PC-3 (cell line): ENCODE measurements around the gene OR2A25. TPM values are rescaled to one million over a fixed set of nuclear protein-coding genes. Genes with fewer than 3 reads are reported as not detected.

Source experiments
- ATAC-seq: fragments of 200-7000 bp; cut with Tn5 transposase; 2 replicates; pipeline ENCODE4 v1.9.1; 2020; ENCODE audit warnings: mild to moderate bottlenecking, moderate library complexity
- BruUV-seq: library from RNA; stranded (reverse); fragments of 400-500 nt; replicated peaks from 2 replicates; lab custom pipeline; 2021; lab: Mats Ljungman, UMichigan
- CTCF ChIA-PET: fragments of 300-600 bp; sonication (Branson Sonifier 250); formaldehyde crosslinking; loops from one replicate; lab custom pipeline; 2022; ENCODE audit warnings: antibody characterized with exemption; lab: Charles Lee
- POLR2A ChIA-PET: fragments of 300-600 bp; sonication (Branson Sonifier 250); formaldehyde crosslinking; loops from one replicate; lab custom pipeline; 2022; ENCODE audit warnings: antibody characterized with exemption; ENCODE audit not compliant: unreplicated experiment; lab: Charles Lee
- DNase-seq: peaks from one replicate; pipeline ENCODE4 v3.0.0-alpha.2; 2015
- H2AFZ ChIP-seq: fragments of 300-600 bp; sonication (generic); 2 replicates; pipeline ENCODE4 v1.6.0; 2016; ENCODE audit warnings: antibody characterized with exemption, low read length
- H3F3A ChIP-seq: fragments of 300-600 bp; sonication (generic); one replicate; pipeline ENCODE4 v1.6.0; 2017; ENCODE audit warnings: antibody characterized with exemption, low read length, control low read depth, mild to moderate bottlenecking; ENCODE audit not compliant: unreplicated experiment
- H3K27ac ChIP-seq: fragments of 300-600 bp; sonication (generic); 2 replicates; pipeline ENCODE4 v1.5.1; 2016; ENCODE audit warnings: mild to moderate bottlenecking, low read length
- H3K27me3 ChIP-seq: fragments of 300-600 bp; sonication (generic); 2 replicates; pipeline ENCODE4 v1.6.1; 2016; ENCODE audit warnings: low read length, mixed read lengths
- H3K36me3 ChIP-seq: fragments of 300-600 bp; sonication (generic); 2 replicates; pipeline ENCODE4 v1.6.1; 2016; ENCODE audit warnings: low read depth, mixed run types, low read length, mixed read lengths
- H3K4me1 ChIP-seq: fragments of 300-600 bp; sonication (generic); 2 replicates; pipeline ENCODE4 v1.5.1; 2016; ENCODE audit warnings: low read length; ENCODE audit not compliant: insufficient read depth
- H3K4me2 ChIP-seq: fragments of 300-600 bp; sonication (generic); 2 replicates; pipeline ENCODE4 v1.6.0; 2016; ENCODE audit warnings: low read length
- H3K4me3 ChIP-seq: fragments of 300-600 bp; sonication (generic); 2 replicates; pipeline ENCODE4 v1.5.1; 2016; ENCODE audit warnings: mild to moderate bottlenecking, low read length, mixed read lengths
- H3K79me2 ChIP-seq: fragments of 300-600 bp; sonication (generic); 2 replicates; pipeline ENCODE4 v1.6.1; 2017; ENCODE audit warnings: low read length, mixed read lengths
- H3K9ac ChIP-seq: fragments of 300-600 bp; sonication (generic); 2 replicates; pipeline ENCODE4 v1.6.0; 2016; ENCODE audit warnings: mild to moderate bottlenecking, low read length
- H3K9me2 ChIP-seq: fragments of 300-600 bp; sonication (generic); replicated peaks from 2 replicates; pipeline ENCODE4 v1.6.1; 2016; ENCODE audit warnings: mixed run types, low read length, mixed read lengths
- H3K9me3 ChIP-seq: fragments of 300-600 bp; sonication (generic); 2 replicates; pipeline ENCODE4 v1.6.1; 2016; ENCODE audit warnings: low read length, mixed read lengths
- H4K20me1 ChIP-seq: fragments of 300-600 bp; sonication (generic); 2 replicates; pipeline ENCODE4 v1.6.1; 2016; ENCODE audit warnings: low read length, mixed read lengths
- EZH2 ChIP-seq: fragments of 300-600 bp; sonication (generic); IDR thresholded peaks from one replicate; pipeline ENCODE4 v1.6.1; 2017; ENCODE audit warnings: antibody characterized with exemption, mild to moderate bottlenecking, low read length; ENCODE audit not compliant: unreplicated experiment
- EZH2phosphoT487 ChIP-seq: fragments of 300-600 bp; sonication (generic); IDR thresholded peaks from 2 replicates; pipeline ENCODE4 v1.6.1; 2018; ENCODE audit warnings: mild to moderate bottlenecking, antibody characterized with exemption, low read length, borderline replicate concordance
- intact Hi-C: fragments of 100-400 bp; cut with micrococcal nuclease; formaldehyde crosslinking; loops from 2 replicates; pipeline ENCODE4 v1.9.0; 2023
- total RNA-seq: library from RNA; depleted of rRNA; stranded (reverse); fragments of >200 nt; gene quantifications from 2 replicates; pipeline ENCODE4 v1.2.3, GENCODE V29; 2014
- TF ChIP-seq, protein P1 (sequence below): fragments of 300-600 bp; sonication (generic); conservative IDR thresholded peaks from 2 replicates; pipeline ENCODE4 v1.5.1; 2017; ENCODE audit warnings: antibody characterized with exemption, low read depth, mild to moderate bottlenecking, low read length

Gene OR2A25
- total RNA-seq, 1 experiment from 2014 or later: not detected

DNA sequence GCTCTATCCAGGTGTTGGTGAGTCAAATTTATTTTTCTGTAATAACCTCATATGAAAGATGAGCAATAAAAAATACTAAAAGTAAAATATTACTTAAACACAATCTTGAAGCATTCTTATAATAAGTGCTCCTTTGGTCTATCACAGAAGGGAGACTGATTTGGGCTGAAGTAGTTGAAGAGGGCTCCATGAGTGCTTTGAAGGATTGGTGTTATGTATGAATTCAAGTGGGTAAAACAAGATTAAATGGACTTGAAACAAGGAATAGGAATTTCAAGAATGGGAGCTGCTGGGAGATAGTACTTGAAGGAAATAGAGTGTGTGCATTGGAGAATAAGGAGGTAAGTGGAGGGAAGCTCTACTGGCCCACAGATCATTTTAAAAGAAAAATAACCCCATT lies 32.4 kb downstream of the OR2A25 start:
- TF ChIP-seq EZH2phosphoT487: no peak
- no peak for TF ChIP-seq EZH2
- TF ChIP-seq, protein P1, sequence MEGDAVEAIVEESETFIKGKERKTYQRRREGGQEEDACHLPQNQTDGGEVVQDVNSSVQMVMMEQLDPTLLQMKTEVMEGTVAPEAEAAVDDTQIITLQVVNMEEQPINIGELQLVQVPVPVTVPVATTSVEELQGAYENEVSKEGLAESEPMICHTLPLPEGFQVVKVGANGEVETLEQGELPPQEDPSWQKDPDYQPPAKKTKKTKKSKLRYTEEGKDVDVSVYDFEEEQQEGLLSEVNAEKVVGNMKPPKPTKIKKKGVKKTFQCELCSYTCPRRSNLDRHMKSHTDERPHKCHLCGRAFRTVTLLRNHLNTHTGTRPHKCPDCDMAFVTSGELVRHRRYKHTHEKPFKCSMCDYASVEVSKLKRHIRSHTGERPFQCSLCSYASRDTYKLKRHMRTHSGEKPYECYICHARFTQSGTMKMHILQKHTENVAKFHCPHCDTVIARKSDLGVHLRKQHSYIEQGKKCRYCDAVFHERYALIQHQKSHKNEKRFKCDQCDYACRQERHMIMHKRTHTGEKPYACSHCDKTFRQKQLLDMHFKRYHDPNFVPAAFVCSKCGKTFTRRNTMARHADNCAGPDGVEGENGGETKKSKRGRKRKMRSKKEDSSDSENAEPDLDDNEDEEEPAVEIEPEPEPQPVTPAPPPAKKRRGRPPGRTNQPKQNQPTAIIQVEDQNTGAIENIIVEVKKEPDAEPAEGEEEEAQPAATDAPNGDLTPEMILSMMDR: no peak
- ATAC-seq: no peak
- H4K20me1 ChIP-seq: no peaks in the 10 kb centered on the region
- no peaks in the 10 kb centered on the region for H3K79me2 ChIP-seq
- H3K4me3 ChIP-seq: no peak overlapping the region
- no peaks in the 10 kb centered on the region for H3F3A ChIP-seq
- no peak overlapping the region for H3K4me2 ChIP-seq
- no peaks in the 10 kb centered on the region for H3K9me3 ChIP-seq
- CTCF ChIA-PET: no interaction called here
- peaks cover 21% of the 10 kb centered on the region; the same call in 1 of the 2 replicates for H3K27me3 ChIP-seq
- H3K4me1 ChIP-seq: no peaks in the 10 kb centered on the region
- H3K36me3 ChIP-seq: no peaks in the 10 kb centered on the region
- DNase-seq: no peak
- no TSS peak for BruUV-seq
- POLR2A ChIA-PET: no interaction called here
- no peak overlapping the region for H3K27ac ChIP-seq
- intact Hi-C loops: no loop called here
- no peak overlapping the region for H3K9ac ChIP-seq
- H2AFZ ChIP-seq: no peak overlapping the region
- no peaks in the 10 kb centered on the region for H3K9me2 ChIP-seq

DNA sequence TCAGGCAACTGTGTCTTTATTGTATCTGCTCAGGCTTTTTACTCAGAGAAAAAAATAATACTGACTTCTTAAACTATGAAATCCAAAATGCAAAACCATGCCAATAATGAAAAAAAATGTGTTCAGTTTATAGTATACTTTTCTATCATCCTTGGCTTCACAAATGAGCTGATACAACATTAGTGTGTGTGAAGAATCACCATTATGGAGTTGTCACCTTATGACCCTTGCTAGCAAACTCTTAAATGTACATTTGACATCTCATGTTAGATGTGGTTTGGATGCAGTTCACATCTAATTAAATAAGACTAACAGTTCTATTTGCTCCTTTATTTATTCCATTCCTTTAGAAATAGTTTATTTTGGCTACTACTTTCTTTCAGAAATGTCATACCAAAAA lies 35.6 kb downstream of the OR2A25 start:
- DNase-seq (no peak), ATAC-seq (no peak)
- POLR2A ChIA-PET: interaction anchor here (0.7 kb wide), 1 partner anchor 30 kb away, joined by 4 read pairs; no protein-coding TSS in a partner anchor
- intact Hi-C loops: no loop called here
- Histone ChIP-seq H3K79me2 (no peaks in the 10 kb centered on the region), H3F3A (no peaks in the 10 kb centered on the region), H3K4me3 (no peak overlapping the region), H3K9me3 (no peaks in the 10 kb centered on the region), H4K20me1 (no peaks in the 10 kb centered on the region), H3K4me1 (no peaks in the 10 kb centered on the region), H3K27ac (no peak overlapping the region), H3K4me2 (no peak overlapping the region), H3K36me3 (no peaks in the 10 kb centered on the region), H3K27me3 (peaks cover 21% of the 10 kb centered on the region; the same call in 1 of the 2 replicates), H3K9ac (no peak overlapping the region), H2AFZ (no peak overlapping the region), H3K9me2 (no peaks in the 10 kb centered on the region)
- no TSS peak for BruUV-seq
- TF ChIP-seq, protein P1: no peak
- TF ChIP-seq EZH2phosphoT487 (no peak), EZH2 (no peak)
- CTCF ChIA-PET: no interaction called here

DNA sequence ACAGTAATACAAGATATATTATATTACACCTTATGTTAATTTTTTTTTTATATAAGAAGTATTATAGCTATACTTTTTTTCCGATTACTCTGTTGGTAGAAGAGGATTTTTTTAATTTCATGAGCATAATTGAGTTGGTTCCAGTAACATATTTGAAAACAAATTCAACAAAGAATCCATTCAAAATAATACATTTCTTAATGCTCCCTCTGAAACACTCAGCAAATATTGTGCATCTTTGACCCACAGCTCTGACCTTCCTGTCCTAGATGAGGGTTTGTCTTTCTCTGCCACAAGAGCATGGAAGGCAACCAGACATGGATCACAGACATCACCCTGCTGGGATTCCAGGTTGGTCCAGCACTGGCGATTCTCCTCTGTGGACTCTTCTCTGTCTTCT lies 39.7 kb downstream of the OR2A25 start, which contains the start of gene OR2A2:
Gene OR2A2, plus strand, starts transcription at position 301 of the 400 bp plus-strand sequence. Its CDS starts 0 bp downstream, at position 301.
- H3K9me2 ChIP-seq: no peaks in the 10 kb centered on the region
- H3K4me2 ChIP-seq: no peak within 1 kb of the TSS
- no peak within 1 kb of the TSS for H3K9ac ChIP-seq
- TF ChIP-seq EZH2: no peak
- no peak for TF ChIP-seq EZH2phosphoT487
- TF ChIP-seq, protein P1: no peak
- no peak for DNase-seq
- CTCF ChIA-PET: no interaction called here
- H2AFZ ChIP-seq: no peak within 1 kb of the TSS
- H3K9me3 ChIP-seq: no peaks in the 10 kb centered on the region
- no peak within 1 kb of the TSS for H3K4me3 ChIP-seq
- H3K4me1 ChIP-seq: no peaks in the 10 kb centered on the region
- no peak within 1 kb of the TSS for H3K27ac ChIP-seq
- no peaks in the 10 kb centered on the region for H3K79me2 ChIP-seq
- no peaks in the 10 kb centered on the region for H4K20me1 ChIP-seq
- no peaks in the 10 kb centered on the region for H3K36me3 ChIP-seq
- H3F3A ChIP-seq: no peaks in the 10 kb centered on the region
- peaks cover 4% of the 10 kb centered on the region; the same call in 1 of the 2 replicates for H3K27me3 ChIP-seq
- intact Hi-C loops: no loop called here
- POLR2A ChIA-PET: no interaction called here
- ATAC-seq: no peak
- no TSS peak for BruUV-seq
